Psoas muscle (tissue), 8 donors: ENCODE results near the gene NUMB. TPM values are rescaled to one million over a fixed set of nuclear protein-coding genes. Genes with fewer than 3 reads are reported as not detected.

ENCODE experiments used
- ATAC-seq, 4 donors: fragments of 200-7000 bp; cut with Tn5 transposase; one replicate each; pipeline ENCODE4 v1.9.1; 2020; ENCODE audit warnings: moderate library complexity in 3 of 4, mild to moderate bottlenecking in 2 of 4
- DNase-seq, 2 donors: peaks; one replicate each; pipeline ENCODE4 v3.0.0-alpha.2; 2020
- H3K27ac ChIP-seq: fragments of 200-600 bp; one replicate; pipeline ENCODE4 v1.8.0; 2022
- H3K27me3 ChIP-seq, 3 donors: fragments of 200-600 bp in 1 of 3; one replicate each; pipeline versions ENCODE4 v1.6.1 to v1.8.0; 2013 to 2022; ENCODE audit warnings: low read length in 2 of 3, mild to moderate bottlenecking in 2 of 3, moderate library complexity in 1 of 3; ENCODE audit not compliant: insufficient read depth in 3 of 3
- H3K36me3 ChIP-seq, 2 donors: fragments of 200-600 bp in 1 of 2; one replicate each; pipeline versions ENCODE4 v1.6.1 to v1.8.0; 2013 to 2022; ENCODE audit warnings: low read depth in 1 of 2, mild to moderate bottlenecking in 1 of 2, moderate library complexity in 1 of 2; ENCODE audit not compliant: insufficient read depth in 1 of 2
- H3K4me1 ChIP-seq: fragments of 200-600 bp; one replicate; pipeline ENCODE4 v1.8.0; 2022
- H3K4me3 ChIP-seq: fragments of 200-600 bp; one replicate; pipeline ENCODE4 v1.8.0; 2022; ENCODE audit warnings: mild to moderate bottlenecking
- H3K9me3 ChIP-seq: fragments of 200-600 bp; one replicate; pipeline ENCODE4 v1.8.0; 2022
- WGBS, 3 donors: extraction: QIAGEN DNeasy Blood & Tissue Kit; methylation state at CpG; one replicate each; pipeline versions ENCODE4 v1.1.6 to v1.1.7; 2013; 5-methylcytosine and 5-hydroxymethylcytosine counted together
- intact Hi-C, 2 donors: fragments of 100-400 bp; cut with DNase I; formaldehyde crosslinking; loops; one replicate each; pipeline versions ENCODE4 v1.11.0 to v1.14.2; 2022
- polyA plus RNA-seq, 3 donors: library from polyadenylated mRNA; stranded (reverse); fragments of 200-250 nt; gene quantifications; one replicate each; pipeline ENCODE4 v1.2.3, GENCODE V29; 2013
- total RNA-seq, 4 donors: library from RNA; stranded (reverse); fragmentation: NEBNext Ultra II Directional in 2 of 4; extraction: Animal tissue kit (Norgen Biotek cat#: 25700) in 2 of 4; gene quantifications; one replicate each; pipeline versions ENCODE4 v1.2.1 to v1.2.4, GENCODE V29; 2021 to 2023
- TF ChIP-seq, protein P1 (sequence below): fragments of 200-600 bp; IDR thresholded peaks from one replicate; pipeline ENCODE4 v1.8.0; 2022; ENCODE audit warnings: antibody characterized with exemption
- donor health status: healthy with polysubstance abuse.
- donor health status: DM: no; HTN: no; CAD: no; lungs with moderate emphysema.
- donor health status: Bipolar disorder and iron deficiency.
- donor health status: healthy.
- donor health status: DM: yes; HTN: yes; CAD: no.
- donor health status: DM: no; HTN: no; CAD: no.
- donor health status: DM: no; HTN: no; CAD: no.
- donor health status: DM: yes; HTN: yes; CAD: no.

NUMB gene
- total and polyA plus RNA-seq, 7 donors = 12.5 to 26.4 (median 24.6) TPM

DNA sequence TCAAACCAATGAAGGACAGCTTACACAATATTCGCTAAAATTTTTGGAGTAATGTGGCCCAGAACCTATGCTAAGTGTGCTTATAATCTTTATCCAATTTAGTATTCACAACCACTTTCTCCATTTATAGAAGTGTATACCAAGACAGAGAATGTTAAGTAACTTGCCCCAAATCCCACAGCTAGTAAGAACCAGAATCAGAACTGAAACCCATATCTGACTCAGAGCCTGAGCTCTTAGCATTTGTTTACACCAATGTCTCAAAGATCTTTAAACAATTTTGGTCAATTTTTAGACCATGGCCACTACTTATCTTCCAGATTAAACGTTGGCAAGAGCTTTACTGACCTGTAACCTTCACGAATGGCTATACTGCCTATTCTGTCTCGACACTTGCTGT, 168.1 kb downstream of the NUMB start:
- H3K27me3 ChIP-seq = no peaks in the 10 kb centered on the region
- H3K9me3 ChIP-seq = no peaks in the 10 kb centered on the region
- no peaks in the 10 kb centered on the region for H3K4me1 ChIP-seq
- 85 to 94% (median 87%) methylated on average over 4 of the region's 4 CpGs for WGBS, 3 donors
- ATAC-seq (no peak), DNase-seq (no peak)
- no peak overlapping the region for H3K4me3 ChIP-seq
- H3K27ac ChIP-seq = no peak overlapping the region
- peaks cover 8 to 70% of the 10 kb centered on the region in 2 donors for H3K36me3 ChIP-seq
- intact Hi-C loops = no loop called here
- TF ChIP-seq, protein P1, sequence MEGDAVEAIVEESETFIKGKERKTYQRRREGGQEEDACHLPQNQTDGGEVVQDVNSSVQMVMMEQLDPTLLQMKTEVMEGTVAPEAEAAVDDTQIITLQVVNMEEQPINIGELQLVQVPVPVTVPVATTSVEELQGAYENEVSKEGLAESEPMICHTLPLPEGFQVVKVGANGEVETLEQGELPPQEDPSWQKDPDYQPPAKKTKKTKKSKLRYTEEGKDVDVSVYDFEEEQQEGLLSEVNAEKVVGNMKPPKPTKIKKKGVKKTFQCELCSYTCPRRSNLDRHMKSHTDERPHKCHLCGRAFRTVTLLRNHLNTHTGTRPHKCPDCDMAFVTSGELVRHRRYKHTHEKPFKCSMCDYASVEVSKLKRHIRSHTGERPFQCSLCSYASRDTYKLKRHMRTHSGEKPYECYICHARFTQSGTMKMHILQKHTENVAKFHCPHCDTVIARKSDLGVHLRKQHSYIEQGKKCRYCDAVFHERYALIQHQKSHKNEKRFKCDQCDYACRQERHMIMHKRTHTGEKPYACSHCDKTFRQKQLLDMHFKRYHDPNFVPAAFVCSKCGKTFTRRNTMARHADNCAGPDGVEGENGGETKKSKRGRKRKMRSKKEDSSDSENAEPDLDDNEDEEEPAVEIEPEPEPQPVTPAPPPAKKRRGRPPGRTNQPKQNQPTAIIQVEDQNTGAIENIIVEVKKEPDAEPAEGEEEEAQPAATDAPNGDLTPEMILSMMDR = no peak

DNA sequence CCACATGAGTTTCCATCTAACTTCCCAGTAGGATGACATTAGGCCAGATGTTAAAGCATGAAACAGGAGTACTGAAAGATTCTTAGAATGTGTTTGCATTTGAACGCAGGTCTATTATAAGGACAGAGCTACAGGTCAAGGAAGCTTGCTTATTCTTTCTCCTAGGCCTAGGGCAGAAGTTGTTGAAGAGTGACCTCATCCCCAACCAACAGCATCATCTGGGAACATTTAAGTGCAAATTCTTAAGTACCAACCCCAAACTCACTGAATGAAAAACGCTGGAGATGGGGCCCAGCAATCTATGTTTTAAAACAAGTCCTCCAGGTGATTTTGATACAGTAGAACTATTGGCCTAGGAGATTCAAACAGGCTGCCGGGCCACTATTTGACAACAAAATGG, 168.6 kb downstream of the NUMB start:
- WGBS, 3 donors = 64 to 74% (median 67%) methylated on average over 3 of the region's 3 CpGs
- no peaks in the 10 kb centered on the region for H3K4me1 ChIP-seq
- TF ChIP-seq, protein P1 = no peak
- intact Hi-C loops = loop anchor here in 1 of 2 donors (10.0 kb wide), 1 partner anchor 115 kb away; no protein-coding TSS in a partner anchor
- ATAC-seq = no peak
- no peak overlapping the region for H3K4me3 ChIP-seq
- H3K27me3 ChIP-seq = no peaks in the 10 kb centered on the region
- no peaks in the 10 kb centered on the region for H3K9me3 ChIP-seq
- H3K36me3 ChIP-seq = peaks cover 8 to 76% of the 10 kb centered on the region in 2 donors
- H3K27ac ChIP-seq = no peak overlapping the region
- no peak for DNase-seq

- Histone ChIP-seq H3K4me1 (no peaks in the 10 kb centered on the region), H3K27ac (no peak overlapping the region), H3K27me3 (no peaks in the 10 kb centered on the region), H3K9me3 (no peaks in the 10 kb centered on the region), H3K4me3 (no peak overlapping the region), H3K36me3 (peaks cover 8 to 80% of the 10 kb centered on the region in 2 donors)
- DNase-seq (no peak), ATAC-seq (no peak)
- TF ChIP-seq, protein P1 = no peak
- intact Hi-C loops = loop anchor here in 1 of 2 donors (10.0 kb wide), 1 partner anchor 115 kb away; no protein-coding TSS in a partner anchor
- 72 to 85% (median 78%) methylated on average over 3 of the region's 3 CpGs for WGBS, 3 donors
These were observed 169.0 kb downstream of the NUMB start for GRCh38 chr14:73289308-73289707.

DNA sequence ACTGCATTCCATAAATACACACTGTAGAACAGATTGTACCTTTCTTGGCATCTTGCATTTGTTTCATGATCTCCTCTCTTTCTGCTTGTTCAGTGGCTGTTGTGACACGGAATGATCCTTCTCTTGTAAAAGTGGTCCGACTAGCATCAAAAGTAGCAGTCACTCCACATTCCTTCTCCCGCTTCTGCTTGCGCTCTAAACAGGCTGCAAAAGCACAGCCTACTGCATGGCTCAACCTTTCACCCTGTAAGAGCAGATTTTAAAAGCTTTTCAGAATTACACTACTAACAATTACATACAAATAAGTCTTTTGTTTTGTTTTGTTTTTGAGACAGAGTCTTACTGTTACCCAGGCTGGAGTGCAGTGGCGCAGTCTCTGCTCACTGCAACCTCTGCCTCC, 171.3 kb downstream of the NUMB start:
- no peak for DNase-seq
- WGBS, 3 donors = 88 to 90% (median 89%) methylated on average over 5 of the region's 5 CpGs
- Histone ChIP-seq H3K4me1 (no peaks in the 10 kb centered on the region), H3K27ac (no peak overlapping the region), H3K36me3 (peaks cover 14 to 85% of the 10 kb centered on the region in 2 donors), H3K4me3 (no peak overlapping the region), H3K9me3 (no peaks in the 10 kb centered on the region), H3K27me3 (no peaks in the 10 kb centered on the region)
- TF ChIP-seq, protein P1 = no peak
- ATAC-seq = no peak
- intact Hi-C loops = loop anchor here in 1 of 2 donors (10.0 kb wide), 1 partner anchor 112 kb away; no protein-coding TSS in a partner anchor

- 92 to 97% (median 95%) methylated on average over 2 of the region's 2 CpGs for WGBS, 3 donors
- Histone ChIP-seq H3K4me3 (no peak overlapping the region), H3K36me3 (peaks cover 17 to 85% of the 10 kb centered on the region in 2 donors), H3K4me1 (no peaks in the 10 kb centered on the region), H3K27me3 (no peaks in the 10 kb centered on the region), H3K9me3 (no peaks in the 10 kb centered on the region), H3K27ac (no peak overlapping the region)
- intact Hi-C loops = loop anchor here in 1 of 2 donors (10.0 kb wide), 1 partner anchor 112 kb away; no protein-coding TSS in a partner anchor
- TF ChIP-seq, protein P1 = no peak
- ATAC-seq = no peak
- no peak for DNase-seq
These were observed 171.7 kb downstream of the NUMB start for GRCh38 chr14:73286598-73286997.
